Left renal cortex interstitium (tissue), 4 donors: ENCODE measurements around the gene REEP1. TPM values are rescaled to one million over a fixed set of nuclear protein-coding genes. Genes with fewer than 3 reads are reported as not detected.
"Not testable (repeated sequence)": the region's sequence is repeated elsewhere in the genome, so short reads cannot be mapped to it uniquely, and the experiment has no call there.

Source experiments
- DNase-seq, 4 donors: peaks; one replicate each; pipeline ENCODE4 v3.0.0-alpha.2; 2013; ENCODE audit warnings: low read depth in 4 of 4, low spot score in 2 of 4, missing footprints in 1 of 4
- polyA plus RNA-seq, 4 donors: library from polyadenylated mRNA; unstranded; fragments of 120-200 nt; gene quantifications; one replicate each; pipeline ENCODE4 v1.2.1, GENCODE V29; 2013; ENCODE audit not compliant: insufficient read length in 4 of 4

REEP1 gene
- polyA plus RNA-seq, 4 donors = 2.5 to 3.2 (median 3.1) TPM

DNA sequence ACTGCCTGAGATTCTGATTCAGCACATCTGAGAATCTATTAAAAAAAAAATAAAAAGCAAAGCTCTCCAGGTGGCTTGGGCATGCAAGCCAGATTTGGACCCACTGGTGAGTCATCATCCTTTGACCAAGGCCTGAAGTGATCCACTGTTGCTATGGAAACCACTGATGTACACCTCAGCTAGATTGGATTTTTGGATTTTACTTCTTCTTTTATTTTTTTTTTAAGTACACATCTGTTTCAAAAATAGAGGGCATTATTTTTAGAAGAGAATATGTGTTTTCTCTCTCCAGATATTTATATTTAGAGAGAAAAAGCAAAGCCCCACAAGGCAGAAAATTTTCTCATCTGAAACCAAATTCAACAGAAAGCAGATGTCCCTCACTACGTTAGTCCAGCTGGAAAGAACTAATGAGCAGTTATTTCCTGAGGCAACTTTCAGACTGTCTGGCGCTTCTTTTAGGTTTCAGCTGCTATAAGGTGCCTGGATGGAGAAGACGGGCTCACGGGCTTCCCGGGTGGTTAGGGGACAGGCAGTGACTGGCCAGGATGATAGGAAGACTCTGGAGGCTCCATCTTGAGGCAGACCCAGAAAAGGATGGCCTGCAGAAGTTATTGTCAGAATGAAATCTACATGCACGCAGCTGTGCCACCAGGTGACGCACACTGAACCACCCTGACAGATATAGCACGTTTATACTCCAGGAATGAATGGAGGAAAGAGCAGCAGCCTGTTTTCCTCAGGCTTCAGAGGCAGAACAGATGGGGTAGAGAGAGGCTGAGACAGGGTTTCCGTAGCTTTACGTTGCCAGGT lies 87.6 kb downstream of the REEP1 start:
- no peak for DNase-seq

DNA sequence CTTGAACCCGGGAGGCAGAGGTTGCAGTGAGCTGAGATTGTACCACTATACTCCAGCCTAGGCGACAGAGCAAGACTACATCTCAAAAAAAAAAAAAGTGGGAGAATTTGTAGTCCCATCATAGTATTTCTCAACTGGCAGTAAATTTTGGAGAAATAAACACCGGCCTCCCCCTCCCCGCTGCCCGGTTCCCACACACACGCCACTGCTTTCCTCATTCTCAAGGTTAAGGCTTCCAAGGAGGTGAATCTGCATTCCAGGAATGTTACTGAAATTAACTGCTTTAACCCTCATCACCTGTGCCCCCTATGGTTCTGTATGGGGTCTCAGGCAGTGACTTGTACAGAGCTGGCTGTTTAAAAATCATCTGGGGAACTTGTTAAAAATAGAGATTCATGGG lies 88.2 kb downstream of the REEP1 start:
- no peak for DNase-seq

DNA sequence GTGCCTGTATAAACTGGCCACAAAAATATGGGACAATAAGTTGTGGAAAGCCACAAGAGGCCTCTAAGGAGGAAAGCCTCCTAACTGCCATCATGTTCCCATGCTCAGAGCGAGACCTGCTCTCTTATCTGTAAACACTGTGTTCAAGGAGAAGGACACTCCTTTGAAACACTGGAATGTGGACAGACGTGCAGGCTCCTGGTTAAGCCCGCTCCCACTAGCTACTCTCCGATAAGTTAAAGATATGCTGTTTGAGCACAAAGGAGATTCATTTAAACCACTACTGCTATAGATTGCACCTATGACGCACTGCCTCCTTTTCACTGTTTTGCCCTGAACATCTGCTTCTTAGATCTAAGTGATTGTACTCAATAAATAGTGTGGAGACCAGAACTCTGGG lies 92.2 kb downstream of the REEP1 start:
- not testable (repeated sequence) for DNase-seq

DNA sequence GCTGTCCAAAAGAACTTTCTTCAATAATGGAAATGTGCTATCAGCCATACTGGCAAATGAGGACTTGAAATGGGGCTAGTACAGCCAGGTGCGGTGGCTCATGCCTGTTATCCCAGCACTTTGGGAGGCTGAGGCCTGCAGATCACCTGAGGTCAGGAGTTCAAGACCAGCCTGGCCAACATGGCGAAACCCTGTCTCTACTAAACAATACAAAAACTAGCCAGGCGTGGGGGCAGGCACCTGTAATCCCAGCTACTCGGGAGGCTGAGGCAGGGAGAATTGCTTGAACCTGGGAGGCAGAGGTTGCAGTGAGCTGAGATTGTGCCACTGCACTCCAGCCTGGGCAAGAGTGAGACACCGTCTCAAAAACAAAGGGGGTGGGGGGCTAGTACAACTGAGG lies 92.6 kb downstream of the REEP1 start:
- not testable (repeated sequence) for DNase-seq

DNA sequence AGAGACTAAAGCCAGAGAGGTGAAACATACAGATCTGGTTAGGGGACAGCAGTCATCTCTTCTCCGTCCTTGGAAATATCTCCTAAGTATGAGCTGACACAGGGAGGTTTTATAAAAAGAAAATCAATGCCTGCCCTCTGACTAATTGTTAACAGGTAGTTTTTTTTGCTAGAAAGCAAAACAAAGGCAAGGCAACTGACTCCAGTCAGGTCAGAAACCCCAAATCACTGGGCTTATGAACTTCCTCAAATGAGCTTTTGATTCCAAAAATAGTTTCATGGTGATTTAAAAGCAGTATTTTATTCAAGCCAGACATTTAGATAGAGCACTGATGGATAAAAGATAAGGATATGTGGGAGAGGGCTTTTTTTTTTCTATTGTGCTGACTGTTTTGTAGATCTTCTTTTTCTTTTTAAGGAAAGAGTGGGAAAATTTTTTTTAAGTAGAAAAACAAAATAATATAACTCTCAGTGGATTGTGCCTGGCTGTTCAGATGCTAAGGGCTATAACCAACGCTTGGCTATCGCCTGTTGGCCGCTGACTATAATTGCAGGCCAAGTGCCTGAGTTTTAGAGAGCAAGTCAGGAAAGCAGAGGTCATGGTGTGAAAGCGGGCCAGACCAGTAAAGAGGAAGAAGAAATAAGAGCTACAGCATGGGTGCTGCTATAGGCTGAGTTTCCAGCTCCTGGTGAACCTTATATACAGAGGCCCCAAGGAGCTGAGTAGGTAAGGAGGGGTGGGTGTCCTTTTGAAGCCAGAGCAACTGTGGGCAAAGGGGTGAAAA lies 93.3 kb downstream of the REEP1 start:
- DNase-seq = no peak

DNA sequence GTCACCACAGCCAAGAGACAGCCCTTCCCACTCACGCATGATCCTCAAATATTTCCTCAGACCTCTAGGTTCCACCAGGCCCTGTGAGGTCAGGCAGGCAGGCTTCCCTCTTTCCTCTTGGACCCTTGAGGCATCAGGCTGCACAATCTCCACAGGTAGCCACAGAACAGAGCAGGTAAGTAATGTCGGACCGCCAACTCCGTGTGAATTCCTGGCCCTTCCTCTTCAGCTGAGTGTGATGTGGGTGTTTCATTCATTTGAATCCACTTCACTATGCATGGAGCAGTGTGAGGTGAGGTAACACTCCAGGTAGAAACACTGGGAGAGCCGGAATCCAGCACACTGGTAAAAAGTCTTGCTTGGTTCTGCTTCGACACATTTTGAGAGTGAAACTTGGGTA lies 94.2 kb downstream of the REEP1 start:
- DNase-seq = no peak

DNA sequence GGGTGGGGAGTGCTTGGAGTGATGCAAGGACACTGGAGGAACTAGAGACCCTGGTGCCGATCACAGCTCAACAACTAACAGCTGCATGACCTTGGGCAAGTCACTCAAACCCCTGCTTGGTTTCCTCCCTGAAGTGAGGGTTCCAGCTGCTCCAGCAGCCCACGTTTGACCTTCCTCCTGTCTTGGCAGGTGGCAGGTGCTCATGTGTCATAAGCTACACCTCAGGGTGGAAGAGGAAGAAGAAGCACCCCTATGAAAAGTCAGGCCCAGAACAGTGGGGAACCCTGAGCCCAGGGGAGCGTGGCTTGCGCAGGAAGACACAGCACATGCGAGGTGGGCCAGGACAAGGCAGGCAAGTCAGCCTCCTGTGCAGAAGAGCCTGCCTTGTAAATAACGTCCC lies 95.8 kb downstream of the REEP1 start:
- no peak for DNase-seq

DNA sequence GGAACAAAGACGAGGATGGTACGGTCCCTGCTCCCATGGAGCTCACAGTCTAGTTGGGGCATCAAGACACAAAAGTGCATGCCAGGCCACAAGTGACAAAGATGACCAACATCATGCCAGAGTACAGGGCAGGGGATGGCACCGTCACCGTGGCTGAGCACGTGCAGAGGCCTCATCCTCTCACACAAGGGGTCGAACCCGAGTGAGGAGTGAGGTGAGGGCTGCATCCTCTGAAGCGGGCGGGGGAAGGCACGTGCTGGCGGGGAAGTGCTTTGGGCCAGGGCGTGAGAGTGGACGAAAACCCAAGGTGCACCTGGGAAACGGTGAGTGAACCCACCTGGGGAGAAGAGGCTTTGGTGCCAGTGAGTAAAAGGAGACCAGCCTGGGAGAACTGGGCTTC lies 97.2 kb downstream of the REEP1 start:
- no peak for DNase-seq

DNA sequence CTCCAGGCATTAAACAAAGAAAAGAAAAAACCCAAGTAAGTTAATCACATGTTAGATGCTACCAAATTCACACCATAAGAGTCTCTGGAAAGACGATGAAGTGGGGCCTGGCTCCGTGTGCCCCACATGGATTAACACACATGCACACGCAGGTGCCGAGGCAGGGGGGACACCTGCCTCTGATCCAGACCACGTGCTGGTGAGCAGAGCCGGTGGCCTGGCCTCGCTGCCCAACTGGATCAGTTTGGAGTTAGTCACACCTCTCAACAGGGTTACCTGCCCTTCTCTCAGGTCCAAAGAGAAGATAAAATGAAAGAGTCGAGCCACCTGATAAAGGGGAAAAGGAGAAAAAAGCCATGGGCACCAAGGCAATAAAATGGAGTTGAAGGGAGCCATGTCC lies 97.7 kb downstream of the REEP1 start:
- no peak for DNase-seq

DNA sequence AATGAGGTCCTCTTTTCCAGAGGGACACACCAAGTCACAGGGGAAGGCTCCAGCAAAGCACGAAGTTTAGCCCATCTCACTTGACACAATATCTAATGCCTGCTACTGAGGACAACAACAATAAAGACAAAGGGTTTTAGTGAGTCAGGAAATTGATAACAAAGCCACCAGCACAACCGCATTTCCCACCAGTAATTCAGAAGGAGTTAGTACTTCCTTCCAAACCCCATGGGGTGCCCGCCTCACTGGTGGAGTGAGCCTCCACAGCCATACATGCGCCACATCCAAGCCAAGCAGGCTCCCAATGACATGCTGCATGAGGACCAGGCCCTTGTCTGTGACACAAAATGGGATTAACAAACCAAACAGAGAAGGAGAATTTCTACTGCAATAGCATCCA lies 98.1 kb downstream of the REEP1 start:
- no peak for DNase-seq

DNA sequence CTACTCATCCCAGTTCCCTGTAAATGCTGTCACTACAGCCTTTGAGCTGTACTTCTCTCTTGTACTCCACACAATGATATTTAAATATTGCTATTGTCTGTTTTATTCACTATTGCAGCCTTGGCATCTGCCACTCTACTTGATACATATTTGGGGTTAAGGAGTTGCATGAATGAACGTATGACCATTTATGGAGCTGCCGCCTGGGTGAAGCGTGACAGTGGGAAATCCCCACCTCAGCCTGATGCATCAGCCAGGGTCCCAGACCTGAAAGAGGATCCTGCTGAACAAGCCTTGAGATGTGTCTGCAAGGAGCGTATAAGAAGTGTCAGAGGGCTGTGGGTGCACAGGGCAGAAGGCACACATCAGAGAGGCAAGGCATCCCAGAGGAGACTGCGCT lies 99.1 kb downstream of the REEP1 start:
- DNase-seq = no peak

DNA sequence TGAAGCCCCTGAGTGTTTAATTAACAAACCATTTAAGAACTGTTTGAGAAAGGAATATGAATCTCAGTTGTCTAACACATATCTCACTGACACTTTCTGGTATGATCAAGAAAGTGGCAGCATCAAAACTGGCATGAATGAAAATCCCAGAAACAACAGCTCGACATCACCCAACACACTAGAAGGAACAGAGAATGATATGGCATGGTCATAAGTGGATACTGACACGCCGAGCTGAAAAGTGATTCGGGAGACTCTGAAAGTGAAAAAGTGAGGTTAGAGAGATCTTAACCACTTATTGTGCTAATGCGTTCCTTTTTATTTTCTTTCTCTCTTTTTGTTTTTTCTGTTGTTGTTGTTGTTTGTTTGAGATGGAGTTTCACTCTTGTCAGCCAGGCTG lies 100.3 kb downstream of the REEP1 start:
- DNase-seq = no peak

DNA sequence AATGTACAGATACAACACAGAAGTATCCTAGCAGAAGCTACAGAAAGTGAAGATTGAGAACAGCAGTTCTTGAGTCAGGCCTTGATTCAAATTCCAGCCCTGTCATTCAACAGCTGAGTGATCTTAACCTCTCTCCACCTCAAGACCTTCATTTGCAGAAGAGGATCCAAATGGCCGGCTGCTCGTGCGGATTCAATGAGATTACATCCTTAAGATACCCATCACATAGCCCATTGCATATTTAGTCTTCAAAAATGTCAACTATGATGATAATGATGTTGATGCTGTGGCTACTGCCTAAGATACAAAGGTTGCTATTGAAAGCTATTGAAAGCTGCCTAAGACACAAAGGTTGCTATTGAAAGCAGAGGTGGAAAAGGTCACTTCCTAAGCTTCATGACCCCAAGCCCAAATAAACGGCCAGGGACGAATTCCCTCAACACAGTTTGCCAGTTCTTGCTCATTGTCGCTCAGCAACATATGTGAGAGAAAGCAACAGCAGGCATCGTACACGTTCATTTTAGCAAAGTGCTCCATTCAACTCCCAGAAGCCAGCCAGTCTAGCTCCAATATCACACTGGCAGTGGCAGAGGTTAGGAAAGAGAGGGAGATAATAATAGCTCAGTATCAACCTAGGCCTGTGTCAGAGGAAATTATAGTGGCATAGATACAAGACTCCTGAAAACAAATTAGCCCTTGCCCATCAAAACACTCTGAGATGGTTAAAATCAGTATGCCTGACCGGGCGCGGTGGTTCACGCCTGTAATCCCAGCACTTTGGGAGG lies 102.0 kb downstream of the REEP1 start:
- no peak for DNase-seq

DNA sequence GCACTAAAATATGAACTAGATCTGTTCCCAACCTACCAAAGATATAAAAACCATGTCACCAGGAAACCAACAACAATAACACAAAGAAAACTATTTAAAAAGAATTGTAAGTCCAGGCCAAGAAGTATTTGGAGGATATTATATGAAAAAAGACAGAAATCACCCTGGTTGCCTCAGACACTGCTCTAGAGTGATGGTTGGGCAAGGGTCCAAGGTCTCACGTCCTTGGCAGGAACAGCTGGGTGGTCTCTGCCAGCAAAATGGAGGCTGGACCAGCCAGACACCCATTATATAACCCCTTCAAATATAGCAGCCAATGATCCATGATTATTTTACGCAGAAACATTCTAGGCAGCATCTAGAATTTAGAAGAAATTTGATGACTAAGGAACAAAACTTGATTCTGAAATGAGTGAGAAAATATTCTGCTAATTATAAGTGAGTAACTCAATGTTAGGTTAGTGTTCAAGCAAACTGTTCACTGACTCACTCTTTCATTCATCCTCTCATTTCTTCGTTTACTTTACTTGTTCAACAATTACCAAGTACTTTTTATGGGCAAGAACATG lies 102.8 kb downstream of the REEP1 start:
- DNase-seq = no peak

DNA sequence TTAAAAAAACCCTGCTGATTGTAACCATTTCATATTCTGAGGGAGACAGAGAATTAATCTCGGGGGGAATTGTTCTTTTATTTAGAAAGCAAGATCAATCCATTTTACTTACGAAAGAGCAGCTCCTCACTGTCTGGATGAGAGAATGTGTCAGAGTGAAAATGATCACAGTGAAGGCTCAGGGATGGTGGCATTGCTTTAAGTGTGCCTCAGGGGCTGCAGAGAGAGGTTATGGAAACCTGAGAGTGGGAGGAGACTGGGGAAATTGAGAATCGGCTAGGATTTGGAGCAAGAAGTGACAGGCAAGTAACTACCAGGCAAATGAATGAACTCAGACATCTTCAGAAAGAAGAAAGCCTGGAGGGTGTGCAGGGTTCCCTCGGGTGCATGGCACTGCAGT lies 104.0 kb downstream of the REEP1 start:
- DNase-seq = no peak

DNA sequence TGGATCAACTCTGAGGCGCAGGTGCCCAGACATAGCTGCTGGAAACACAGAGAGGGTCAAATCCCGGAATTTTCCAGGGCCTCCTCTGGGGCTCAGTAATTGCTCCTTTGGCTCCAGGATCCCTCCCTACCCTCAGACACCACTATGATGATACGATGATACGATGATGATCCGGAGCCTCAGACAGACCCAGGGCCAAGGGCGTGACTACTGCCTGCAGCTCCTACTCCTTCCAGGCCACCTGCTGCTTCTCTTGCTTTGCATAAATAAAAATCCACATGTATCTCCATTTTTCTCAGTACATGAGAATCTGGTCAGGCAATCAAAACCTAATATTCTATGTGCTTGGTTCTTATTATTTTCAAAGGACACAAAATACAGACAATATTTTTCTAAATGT lies 104.5 kb downstream of the REEP1 start:
- no peak for DNase-seq

DNA sequence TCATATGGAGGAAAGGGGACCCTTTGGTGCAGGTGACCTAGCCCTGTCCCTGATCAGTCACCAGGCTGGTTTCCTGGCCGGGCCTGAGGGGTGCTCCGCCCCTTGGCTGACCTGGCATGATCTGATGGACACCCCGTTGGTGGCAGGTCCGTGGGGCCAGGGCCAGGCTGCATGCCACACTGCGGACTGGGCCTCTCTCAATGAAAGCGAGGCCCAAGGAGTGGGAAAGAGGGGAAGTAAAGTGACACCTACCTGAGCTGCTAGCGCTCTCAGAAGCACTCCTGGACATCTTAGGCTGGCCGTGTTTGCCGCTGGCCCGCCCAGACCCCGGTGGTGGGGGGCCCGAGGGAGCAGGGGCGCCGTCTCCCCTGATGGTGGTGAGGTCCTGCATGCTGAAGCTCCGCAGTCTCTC lies 105.0 kb downstream of the REEP1 start:
- no peak for DNase-seq

DNA sequence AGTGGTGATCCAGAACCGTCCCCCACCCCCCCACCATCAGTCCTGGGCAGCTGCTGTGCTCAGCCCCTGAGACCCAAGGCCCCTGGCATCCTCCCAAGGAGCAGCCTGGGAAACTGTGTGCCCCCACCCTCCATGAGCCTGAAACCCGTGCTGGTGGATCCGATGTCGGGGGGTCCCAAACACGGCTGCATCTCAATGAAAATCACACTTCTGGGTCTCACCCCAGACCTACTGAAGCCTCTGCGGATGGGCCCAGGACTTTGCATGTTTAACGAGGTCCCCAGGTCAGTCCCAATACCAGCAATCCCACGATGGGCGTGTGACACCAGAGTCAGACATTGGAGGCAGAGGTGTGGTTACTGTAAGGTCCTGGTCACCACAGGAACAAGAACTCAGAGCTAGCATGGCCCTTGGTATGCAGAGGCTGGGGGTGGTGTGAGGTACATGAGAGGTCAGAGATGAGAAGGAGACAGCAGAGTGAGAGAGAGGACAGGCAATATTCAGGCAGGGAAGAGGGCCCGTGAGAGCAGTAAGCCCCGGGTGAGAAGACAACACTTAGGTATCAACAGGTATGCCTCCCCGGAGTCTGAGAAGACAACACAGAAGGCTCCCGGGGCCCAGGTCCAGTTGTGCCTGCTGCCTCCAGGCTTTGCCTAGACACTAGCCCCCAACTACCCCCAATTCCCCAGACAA lies 105.6 kb downstream of the REEP1 start:
- no peak for DNase-seq

DNA sequence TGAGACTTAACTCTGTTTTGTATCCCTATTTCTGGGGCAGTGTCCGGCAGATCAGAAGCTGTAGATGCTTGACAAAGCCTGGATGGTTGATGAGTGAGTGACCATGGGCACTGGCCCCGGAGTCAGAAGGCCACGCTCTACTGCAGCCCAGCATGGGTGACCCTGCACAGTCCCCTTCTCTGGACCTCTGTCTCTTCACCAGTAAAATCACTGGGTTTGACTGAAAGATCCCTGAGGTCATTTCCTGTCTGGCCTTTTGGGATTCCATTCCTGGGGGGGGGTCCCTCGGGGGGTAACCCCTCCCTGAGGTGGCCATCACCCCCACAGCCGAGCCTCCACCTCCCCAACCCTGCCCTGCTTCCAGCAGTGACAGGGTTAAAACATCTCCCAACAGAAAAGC lies 106.5 kb downstream of the REEP1 start:
- no peak for DNase-seq

DNA sequence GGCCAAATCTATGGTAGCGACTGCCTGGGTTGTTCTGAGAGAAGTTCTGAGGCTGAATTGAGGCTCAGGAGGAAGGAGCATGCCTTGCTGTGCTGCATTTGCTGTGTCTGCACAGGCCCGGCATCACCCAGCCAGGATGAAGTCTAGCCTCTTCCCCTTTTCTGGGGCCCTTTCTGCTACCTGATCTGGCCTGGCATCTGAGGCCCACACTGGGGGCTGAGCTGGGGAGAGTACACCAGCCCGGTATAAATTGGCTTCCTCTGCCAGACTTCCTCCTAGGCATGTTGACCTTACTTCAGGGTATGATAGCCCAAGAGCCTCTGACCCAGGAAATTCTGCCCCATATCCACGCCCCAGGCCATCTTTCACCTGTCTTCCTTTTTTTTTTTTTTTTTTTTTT lies 108.2 kb downstream of the REEP1 start:
- no peak for DNase-seq
